ENCODE measurements around the gene ARL6IP1. TPM values are rescaled to one million over a fixed set of nuclear protein-coding genes. Genes with fewer than 3 reads are reported as not detected.
"Not testable (repeated sequence)": the region's sequence is repeated elsewhere in the genome, so short reads cannot be mapped to it uniquely, and the experiment has no call there.

The ARL6IP1 gene
- total RNA-seq, 1 donor from 2014 or later: 193 TPM

DNA sequence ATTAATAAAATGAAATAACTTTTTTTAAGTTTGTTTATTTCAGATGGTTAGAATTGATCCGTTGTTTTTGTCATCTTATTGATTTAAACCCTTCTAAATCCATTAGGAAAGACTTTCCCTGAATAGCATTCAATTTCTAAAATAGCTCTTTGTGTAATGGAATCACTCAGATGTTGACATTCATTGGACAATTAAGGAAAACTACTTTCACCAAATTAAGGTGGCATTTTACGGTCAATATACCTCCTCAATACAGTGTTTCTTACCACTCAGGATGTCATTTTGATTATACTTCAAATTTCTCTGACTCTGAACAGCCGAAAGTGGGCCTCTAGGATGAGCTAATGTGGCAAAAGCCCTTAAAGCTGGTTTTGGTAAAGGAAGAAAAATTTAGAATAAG lies 1.8 kb downstream of the ARL6IP1 start:
- no peak for DNase-seq (ENCODE audit: low spot score)

DNA sequence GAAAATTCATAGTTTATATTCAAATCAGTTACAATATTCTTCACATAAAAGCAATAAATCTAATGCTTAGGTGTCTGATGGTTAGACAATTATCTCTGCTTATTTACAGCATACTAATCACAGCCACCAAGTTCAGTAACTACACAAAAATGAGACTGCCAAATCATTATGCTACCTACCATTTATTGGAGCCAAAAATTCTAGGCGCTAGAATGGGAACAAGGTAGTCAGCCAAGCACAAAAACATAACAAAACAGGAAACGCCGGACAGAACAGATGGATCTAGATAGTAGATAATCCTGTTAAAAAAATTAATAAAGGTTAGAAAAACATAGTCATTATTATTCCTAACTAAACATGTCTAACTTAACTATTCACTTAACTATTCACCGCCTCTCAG lies 3.6 kb downstream of the ARL6IP1 start:
- no peak for DNase-seq (ENCODE audit: low spot score)

DNA sequence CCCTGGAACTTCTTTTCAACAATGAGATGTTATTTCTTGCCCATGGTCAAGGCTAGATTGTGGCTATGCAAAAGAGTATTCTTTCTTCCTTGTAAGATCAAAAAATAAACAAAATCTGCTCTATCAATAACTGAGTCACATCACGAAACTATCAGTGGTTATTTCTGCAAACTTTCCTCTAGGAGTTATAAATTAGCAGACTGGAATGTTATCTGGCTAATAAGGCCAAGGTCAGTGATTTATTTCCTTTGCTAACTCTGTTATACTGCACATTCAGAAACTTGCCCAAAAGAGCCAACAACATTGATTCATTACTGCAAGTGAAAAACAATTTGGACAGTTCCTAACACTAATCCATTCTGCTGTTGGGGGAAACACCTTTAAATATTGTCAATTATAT lies 5.0 kb downstream of the ARL6IP1 start:
- no peak for DNase-seq (ENCODE audit: low spot score)

DNA sequence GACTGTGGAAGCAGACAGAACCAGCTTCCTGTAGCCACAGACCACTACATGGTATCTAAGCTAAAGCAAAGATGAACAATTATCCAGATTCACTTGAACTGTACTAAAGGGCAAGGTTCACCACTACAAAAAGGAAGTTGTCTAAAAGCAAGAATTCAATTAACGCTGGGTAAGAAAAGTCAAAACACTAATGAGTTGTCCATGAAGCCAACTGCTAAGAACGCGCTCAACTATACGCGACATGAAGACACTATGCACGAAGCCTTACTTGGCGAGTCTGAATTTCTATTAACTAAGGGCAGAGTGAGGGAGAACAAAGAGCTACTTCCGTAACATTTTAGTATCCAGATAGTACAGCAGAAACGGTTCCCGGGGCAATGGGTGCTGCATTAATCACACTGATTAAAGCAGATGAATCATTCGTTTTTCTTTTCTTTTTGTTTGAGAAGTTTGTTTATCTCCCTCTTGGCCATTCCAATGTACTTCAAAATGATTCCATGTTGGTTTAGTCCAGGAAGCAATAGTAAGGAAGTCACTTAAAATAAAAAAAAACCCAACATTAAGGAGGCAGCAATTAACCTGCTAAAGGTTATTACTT lies 8.4 kb downstream of the ARL6IP1 start:
- no peak for DNase-seq (ENCODE audit: low spot score)

DNA sequence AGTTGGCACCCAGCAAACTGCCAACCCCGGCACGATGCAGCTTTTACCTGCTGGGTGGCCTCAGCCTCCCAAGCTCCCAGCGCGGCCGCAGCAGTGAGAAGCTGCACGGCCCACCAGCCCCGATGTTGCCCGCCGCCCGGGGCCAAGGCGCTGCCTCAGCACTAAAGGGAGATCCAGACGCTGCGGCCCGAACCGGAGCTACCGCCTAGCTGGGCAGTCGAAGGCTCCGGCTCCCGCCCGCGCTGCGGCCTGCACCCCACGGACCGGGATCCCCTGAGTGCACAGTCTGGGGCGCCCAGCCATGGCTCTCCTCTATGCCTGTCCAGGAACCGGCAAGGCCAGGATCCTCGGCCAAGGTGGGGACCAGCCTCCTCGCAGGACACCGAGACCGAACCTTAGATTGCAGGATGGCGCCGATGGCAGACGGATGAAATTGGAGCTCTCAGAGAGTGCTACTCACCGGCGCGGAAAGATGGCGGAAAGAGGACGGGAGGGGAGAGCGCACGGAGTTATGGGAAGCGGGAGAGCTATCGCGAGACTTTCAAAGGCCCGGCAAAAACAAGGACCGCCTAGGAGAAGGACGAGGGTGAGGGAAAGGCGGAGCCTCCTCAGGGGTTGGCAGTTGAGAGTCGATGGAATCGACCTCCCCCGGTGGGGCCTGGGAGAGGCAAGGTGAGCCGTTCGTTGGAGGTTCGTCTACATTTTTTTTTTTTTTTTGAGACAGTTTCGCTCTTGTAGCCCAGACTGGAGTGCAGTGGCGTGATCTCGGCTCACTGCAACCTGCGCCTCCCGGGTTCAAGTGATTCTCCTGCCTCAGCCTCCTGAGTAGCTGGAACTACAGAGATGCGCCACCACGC lies 11.3 kb downstream of the ARL6IP1 start, which contains the start of gene RPS15A:
TSS of gene RPS15A (minus strand) at position 485 of the 857 bp plus-strand sequence. CDS start 1,221 bp downstream, outside the sequence.
- peak; percentile 99 for DNase-seq (ENCODE audit: low spot score)

DNA sequence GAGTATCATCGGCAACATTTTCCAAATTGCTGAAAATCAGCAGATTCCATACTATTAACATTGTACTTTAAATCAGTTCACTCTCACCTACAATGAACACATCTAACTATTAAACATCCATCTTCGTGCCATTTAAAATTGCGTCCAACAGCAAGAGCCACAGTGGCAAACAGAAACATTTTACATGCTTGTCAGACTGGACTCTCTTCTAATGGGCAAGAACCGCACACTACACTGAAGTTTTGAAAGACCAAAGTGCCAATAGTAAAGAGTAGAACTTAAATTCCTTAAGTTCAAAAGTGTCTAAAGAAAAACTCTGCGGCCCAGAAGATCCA lies 11.9 kb downstream of the ARL6IP1 start:
- DNase-seq (ENCODE audit: low spot score): no peak

DNA sequence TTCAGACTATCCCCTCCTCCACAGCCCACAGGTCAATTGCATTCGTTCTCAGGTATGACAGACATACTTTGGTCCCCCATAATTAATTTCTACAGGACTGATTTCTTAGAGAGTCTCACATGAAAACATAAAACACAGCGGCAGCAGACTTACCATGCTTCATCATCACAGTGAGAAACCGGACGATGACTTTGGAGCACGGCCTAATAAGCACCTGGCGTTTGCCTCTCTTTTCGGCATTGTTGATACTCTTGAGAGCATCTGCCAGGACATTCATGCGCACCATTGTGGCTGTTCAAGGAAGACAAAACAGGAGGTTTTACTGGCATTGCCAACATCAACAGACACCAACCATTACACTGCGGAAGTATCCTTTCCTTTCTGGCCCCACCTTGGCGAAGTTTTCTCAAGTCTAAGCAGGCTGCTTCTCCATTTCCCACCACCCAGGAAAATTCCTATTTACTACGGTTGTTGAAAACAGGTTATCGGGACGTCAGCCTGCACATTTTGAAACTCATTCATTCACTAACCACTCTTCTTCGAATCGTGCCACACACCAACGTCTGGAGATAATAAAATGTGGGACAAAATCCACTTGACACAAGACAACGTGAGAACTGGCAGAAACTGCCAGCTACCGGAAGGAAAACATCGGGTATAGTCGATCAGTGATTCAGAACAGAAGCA lies 12.4 kb downstream of the ARL6IP1 start:
- DNase-seq (ENCODE audit: low spot score): no peak

DNA sequence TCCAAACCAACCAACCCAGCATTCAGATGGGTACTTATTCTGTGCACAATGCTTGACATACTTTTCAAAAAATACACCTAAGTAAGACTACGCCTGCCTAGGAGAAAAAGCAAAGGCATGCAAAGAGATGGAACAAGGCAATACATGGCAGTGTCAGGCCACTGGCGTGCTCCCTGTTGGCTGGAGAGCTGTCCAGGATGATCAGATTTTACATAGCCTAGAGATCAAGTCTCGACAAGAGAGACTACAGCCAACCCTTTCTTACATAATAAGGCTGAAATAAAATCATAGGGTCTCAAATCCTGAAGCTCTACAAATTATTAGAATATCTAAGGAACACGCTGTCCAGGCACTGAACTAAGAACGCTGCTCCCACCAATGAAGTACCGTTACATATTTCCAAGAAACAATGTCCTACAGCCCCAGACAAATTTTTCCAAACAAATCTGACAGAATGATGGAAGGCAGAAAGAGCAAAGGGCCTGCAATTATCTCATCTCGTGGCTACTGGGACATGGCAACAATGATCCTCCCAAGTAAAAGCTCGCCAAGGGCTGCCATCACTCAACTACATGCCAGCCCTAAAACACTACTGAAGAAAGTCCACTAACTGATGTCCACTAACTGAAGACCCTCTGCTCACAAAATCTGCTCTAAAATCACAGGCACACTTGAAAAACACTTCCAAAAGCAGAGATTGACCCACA lies 16.3 kb downstream of the ARL6IP1 start:
- DNase-seq (ENCODE audit: low spot score): no peak

DNA sequence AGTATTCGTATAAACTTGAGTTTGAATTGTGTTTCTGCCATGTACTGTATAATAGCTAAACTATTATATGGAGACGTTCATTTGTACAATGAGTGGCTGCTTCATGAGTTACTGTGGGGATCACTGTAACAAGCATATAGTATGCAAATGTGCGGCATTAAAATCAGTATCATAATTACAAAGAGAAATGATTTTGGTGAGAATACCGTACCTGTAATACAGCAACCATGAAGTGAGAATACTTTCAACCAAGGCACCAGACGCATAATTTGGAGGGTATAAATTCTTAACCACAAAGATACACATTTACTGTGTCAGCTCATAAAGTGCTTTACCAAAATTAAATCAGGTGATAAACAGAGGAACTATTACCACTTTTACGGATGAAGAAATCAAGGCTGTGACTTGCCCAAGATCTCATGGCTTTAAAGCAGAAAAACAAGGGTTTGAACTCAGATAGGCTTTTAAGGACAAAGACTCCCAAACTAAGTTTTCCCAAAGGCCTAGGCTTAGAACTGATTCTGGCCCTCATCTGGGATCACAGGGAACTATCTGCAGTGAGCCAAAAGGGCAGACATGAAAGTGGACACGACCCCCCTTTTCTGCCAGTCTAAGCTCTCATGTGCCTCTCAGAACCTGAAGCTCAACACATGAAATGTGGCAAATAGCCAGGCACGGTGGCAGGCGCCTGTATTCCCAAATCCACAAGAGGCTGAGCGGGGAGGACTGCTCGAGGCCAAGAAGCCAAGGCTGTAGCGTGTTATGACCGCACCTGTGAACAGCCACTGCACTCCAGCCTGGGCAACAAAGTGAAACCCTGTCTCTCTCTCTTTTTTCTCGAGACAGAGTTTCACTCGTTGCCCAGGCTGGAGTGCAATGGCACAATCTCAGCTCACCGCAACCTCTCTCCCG lies 17.7 kb downstream of the ARL6IP1 start:
- no peak for DNase-seq (ENCODE audit: low spot score)

DNA sequence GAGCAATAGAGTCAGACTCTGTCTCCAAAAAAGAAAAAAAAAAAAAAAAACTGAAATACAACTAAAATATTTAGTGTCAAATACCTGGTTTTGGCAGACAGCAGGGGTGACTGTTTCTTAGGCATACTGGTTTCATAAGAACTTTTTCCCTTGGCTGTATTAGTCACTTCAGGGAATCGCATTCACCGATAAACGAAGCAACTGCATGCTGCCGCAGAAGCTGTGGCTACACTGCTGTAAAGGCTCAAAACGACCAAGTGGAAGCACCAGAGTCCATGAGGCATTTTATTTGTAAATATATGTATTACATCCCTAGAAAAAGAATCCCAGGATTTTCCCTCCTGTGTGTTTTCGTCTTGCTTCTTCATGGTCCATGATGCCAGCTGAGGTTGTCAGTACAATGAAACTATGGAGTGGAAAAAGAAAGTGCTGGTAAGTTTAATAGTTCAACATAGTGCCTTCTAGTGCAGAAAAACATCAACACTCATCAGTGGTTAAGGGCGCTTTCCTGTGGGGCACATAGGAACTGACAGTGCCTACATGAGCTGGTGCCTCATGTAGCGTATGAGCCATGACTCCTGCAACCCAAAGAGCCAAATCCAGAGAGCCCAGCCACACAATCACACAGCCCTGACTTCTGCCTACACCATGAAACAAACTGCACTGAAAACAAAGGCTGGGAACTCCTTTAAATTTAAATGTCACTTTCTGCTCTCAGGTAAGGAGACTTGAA lies 18.5 kb downstream of the ARL6IP1 start:
- DNase-seq (ENCODE audit: low spot score): no peak

DNA sequence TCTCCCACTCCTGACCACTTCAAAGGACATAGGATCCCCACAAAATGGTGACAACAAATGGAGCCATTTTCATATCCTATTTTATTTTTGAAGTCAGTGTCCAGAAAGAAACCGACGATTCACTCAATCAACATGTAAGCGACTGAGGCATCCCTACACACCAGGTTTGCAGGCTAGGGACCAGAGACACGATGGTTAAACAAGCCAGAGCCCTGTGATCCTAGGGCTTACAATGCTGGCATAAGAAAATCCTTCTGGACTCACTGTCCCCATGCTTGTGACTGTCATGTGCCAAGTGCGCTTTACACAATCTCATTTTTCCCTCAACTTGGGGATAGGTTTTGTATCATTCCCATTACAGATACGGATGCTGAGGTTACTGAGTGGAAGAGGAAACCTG lies 20.1 kb downstream of the ARL6IP1 start:
- not testable (repeated sequence) for DNase-seq (ENCODE audit: low spot score)

DNA sequence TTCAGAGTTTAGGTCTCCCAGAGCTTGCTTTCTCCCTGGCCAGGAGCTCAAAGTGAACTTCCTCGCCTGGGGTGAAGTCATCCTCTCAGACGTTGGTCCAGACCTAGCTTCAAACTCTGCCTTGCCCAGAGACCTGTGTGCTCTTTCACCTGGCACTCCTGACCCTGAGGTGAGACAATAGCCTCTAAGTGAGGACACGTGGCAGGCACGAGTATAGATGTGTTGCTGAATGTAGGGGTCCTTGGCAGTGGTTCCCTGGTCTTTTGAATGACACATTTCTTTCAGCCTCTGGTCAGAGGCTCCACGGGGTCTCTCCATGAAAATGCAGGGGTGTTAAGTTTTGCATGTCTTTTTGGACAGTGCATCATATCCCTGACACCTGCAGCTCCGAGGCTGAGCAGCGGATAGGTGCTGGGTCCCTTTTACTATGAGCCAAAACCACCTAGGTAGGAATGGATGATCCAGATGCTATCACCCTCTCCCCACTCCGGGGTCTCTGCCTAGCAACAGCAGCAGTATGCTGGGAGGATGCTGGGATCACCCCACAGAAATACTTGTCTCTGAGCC lies 20.8 kb downstream of the ARL6IP1 start:
- DNase-seq (ENCODE audit: low spot score): not testable (repeated sequence)

DNA sequence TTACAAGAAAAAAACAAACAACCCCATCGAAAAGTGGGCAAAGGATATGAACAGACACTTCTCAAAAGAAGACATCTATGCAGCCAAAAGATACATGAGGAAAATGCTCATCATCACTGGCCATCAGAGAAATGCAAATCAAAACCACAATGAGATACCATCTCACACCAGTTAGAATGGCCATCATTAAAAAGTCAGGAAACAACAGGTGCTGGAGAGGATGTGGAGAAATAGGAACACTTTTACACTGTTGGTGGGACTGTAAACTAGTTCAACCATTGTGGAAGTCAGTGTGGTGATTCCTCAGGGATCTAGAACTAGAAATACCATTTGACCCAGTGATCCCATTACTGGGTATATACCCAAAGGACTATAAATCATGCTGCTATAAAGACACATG lies 23.7 kb downstream of the ARL6IP1 start:
- not testable (repeated sequence) for DNase-seq (ENCODE audit: low spot score)

DNA sequence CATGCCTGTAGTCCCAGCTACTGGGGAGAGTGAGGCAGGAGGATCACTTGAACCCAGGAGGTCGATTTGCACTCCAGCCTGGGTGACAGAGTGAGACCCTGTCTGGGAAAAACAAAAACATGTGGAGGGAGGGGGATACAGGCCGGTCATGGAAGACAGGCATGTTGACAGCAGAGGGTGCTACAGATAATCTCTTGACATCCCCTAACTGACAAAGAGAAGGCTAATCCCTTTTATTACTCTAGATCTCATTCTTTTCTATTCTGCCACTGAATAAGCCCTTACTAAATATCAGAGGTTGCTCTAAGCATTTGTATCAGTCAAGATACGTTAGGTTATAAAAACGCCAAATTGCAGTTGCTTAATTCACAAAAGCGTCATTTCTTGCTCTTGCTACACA lies 25.0 kb downstream of the ARL6IP1 start:
- not testable (repeated sequence) for DNase-seq (ENCODE audit: low spot score)

DNA sequence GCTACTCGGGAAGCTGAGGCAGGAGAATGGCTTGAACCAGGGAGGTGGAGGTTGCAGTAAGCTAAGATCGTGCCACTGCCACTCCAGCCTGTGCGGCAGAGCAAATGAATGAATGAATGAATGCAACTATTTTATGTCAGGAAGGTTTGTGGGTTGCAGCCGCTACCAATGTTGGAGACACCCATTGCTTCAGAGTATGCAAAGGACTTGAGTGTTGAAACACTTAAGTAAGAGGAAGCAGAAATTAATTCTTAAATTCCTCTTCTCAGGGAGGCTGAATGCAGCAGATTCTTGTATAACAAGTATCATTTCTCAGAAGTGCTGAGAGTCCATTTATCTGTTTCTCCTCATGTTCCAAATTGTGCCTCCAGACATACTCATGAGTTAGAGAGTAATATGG lies 26.7 kb downstream of the ARL6IP1 start:
- not testable (repeated sequence) for DNase-seq (ENCODE audit: low spot score)

DNA sequence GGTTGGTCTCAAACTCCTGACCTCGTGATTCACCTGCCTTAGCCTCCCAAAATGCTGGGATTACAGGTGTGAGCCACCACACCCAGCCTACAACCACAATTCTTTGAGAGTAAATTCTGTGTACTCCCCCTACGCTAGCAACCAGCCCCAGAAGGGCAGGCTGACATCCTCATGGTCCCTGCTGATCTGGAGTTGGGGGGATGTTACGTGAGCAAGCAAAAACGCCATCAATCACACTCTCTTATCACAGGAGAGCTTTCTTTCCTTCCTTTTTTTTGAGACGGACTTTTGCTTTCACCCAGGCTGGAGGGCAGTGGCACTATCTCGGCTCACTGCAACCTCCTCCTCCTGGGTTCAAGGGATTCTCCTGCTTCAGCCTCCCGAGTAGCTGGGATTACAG lies 29.2 kb downstream of the ARL6IP1 start:
- DNase-seq (ENCODE audit: low spot score): not testable (repeated sequence)

DNA sequence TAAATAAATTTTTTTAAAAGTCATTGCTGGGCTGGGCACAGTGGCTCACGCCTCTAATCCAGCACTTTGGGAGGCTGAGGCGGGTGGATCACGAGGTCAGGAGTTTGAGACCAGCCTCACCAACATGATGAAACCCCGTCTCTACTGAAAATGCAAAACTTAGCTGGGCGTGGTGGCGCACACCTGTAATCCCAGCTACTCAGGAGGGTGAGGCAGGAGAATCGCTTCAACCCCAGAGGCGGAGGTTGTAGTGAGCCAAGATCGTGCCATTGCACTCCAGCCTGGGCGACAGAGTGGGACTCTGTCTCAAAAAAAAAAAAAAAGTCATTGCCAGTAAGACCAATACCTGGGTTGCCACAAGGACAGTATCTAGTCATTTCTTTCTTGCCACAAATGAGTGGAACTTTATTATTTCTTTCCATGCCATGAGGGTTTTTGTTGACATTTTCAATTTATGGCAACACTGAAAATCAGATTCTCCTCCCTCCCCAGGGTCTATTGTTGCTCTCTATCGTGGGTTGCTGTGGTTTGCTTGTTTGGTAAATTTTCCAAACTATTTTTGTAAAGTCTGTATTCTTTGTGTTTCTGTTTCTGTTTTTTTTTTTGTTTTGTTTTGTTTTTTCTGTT lies 30.9 kb downstream of the ARL6IP1 start:
- not testable (repeated sequence) for DNase-seq (ENCODE audit: low spot score)

DNA sequence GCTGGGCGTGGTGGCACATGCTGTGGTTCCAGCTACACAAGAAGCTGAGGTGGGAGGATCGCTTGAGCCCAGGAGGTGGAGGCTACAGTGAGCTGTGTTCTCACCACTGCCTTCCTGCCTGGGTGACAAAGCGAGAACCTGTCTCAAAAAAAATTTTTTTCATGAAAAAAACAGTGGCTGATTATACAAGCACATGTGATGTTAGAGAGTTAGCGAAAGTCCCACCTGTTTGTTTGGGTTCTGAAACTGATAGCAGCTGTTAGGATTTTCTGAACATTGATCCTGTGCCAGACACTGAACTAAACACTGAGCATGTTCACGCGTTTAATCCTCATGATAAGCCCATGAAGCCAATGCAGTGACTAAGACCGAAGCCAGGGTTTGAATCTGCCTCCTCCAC lies 34.1 kb downstream of the ARL6IP1 start:
- DNase-seq (ENCODE audit: low spot score): not testable (repeated sequence)

DNA sequence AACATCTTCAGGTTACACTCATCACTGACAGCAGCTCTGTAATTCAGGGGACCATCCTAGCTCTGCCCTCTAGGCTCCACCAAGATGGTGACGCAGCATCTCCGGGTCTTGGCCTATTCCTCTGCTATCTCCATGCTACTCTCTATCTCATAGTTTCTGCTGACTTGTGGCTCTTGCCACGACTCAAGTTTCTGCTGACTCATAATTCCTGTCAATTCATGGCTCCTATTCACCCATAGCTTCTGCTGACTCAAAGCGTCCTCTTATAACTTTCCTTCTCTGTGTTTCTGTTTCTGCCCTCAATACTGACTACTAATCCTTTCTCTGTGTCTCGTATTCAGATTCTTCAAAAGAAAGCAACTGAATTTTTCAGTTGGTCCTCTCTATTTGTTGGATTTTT lies 38.6 kb downstream of the ARL6IP1 start:
- not testable (repeated sequence) for DNase-seq (ENCODE audit: low spot score)
